DMS153 treated with DMSO at 0.1 percent for 48 hours (cell line): Measurements from ENCODE around the gene MS4A15.
"Not testable (repeated sequence)": the region's sequence is repeated elsewhere in the genome, so short reads cannot be mapped to it uniquely, and the experiment has no call there.

Experiments used
- DNase-seq: peaks from one replicate; lab custom pipeline; 2025; ENCODE audit not compliant: unreplicated experiment; lab: John Stamatoyannopoulos, UW

MS4A15 gene

GRCh38 chr11:60801194-60801593 lies 44.5 kb downstream of the MS4A15 start:
- no peak for DNase-seq

- no peak for DNase-seq
These were observed 46.7 kb downstream of the MS4A15 start for GRCh38 chr11:60803273-60803936.

DNA sequence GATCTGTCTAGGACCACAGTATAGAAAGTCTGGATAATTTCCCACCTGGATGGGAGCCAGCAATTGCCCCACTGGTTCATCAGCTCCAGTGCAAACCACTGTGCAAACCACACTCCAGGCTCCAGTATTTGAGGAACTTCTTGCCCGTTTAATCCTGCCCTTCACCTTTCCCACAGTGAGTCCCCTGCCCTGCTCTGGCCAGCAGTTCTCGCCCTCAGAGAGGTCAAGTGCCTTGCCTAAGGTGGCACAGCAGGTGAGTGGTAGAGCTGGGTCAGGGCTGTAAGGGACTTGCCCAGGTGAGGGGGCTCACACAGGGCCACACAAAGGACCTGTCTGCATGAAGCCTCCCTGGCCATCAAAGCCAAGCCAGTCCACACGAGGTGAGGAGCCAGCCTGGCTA lies 52.6 kb downstream of the MS4A15 start:
- DNase-seq = no peak

DNA sequence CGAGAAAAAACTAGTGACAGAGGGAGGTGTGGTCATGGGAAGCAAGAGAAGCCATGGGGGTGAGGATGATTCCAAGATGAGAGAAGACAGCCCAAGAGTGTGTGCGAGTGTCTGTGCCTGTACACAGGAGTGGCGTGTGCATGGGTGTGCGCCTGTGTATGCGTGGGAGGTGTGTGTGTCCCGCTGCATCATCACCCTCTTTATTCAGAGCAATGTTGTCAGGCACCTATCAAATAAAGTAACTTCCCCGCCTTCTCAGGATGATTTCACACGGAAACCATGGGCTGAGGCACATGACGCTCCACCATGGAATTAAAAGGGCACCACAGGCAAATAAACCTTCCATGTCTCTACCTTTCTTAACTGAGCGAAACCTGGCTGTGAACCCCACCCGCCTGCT lies 53.0 kb downstream of the MS4A15 start:
- DNase-seq = no peak

DNA sequence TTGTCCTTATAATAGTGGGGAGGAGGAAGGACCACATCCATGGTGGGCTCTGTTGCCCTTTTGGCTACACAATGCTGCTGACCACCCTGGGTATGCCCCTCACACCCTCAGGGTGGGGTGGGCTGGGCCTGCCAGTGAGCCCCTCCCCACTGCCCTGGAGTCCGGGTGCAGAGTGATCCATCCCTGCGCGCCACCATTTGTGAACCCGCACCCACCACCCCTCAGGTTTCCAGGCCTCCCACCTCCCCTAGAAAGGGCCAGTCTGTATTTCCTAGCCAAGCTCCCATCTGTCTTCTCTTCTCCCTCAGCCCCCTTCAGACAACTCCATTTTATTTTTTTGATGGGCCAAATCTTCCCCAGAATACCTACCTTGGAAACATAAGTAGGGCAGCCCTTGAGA lies 53.5 kb downstream of the MS4A15 start:
- no peak for DNase-seq

GRCh38 chr11:60810569-60810968 lies 53.9 kb downstream of the MS4A15 start:
- DNase-seq = peak; percentile 9

- no peak for DNase-seq
These were observed 56.7 kb downstream of the MS4A15 start for GRCh38 chr11:60813324-60813723.

- no peak for DNase-seq
These were observed 57.4 kb downstream of the MS4A15 start for GRCh38 chr11:60814112-60814511.

GRCh38 chr11:60816590-60817157 lies 60.0 kb downstream of the MS4A15 start:
- DNase-seq = no peak

- DNase-seq = no peak
These were observed 61.4 kb downstream of the MS4A15 start for GRCh38 chr11:60818057-60818456.

GRCh38 chr11:60821827-60822599 lies 65.3 kb downstream of the MS4A15 start:
- no peak for DNase-seq

DNA sequence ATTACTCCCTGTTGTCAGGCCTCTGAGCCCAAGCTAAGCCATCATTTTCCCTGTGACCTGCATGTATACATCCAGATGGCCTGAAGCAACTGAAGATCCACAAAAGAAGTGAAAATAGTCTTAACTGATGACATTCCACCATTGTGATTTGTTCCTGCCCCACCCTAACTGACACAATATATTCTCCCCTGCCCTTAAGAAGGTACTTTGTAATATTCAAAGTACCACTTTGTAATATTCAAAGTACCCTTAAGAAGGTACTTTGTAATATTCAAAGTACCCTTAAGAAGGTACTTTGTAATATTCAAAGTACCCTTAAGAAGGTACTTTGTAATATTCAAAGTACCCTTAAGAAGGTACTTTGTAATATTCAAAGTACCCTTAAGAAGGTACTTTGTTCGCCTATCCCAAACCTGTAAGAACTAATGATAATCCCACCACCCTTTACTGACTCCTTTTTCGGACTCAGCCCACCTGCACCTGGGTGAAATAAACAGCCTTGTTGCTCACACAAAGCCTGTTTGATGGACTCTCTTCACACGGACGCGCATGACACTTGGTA lies 67.2 kb downstream of the MS4A15 start:
- not testable (repeated sequence) for DNase-seq

DNA sequence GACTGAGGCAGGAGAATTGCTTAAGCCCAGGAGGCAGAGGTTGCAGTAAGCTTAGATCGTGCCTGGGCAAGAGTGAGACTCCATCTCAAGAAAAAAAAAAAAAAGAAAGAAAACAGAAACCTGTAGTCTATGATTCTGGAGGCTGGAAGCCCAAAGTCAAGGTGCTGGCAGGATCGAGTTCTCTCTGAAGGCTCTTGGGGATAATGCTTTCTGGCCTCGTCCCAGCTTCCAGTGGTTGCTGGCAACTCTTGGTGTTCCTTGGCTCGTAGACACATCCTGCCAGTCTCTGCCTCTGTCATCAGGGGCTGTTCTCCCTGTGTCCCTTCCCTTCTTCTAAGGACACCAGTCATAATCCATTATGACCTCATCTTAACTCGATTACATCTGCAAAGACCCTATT lies 68.5 kb downstream of the MS4A15 start:
- no peak for DNase-seq

DNA sequence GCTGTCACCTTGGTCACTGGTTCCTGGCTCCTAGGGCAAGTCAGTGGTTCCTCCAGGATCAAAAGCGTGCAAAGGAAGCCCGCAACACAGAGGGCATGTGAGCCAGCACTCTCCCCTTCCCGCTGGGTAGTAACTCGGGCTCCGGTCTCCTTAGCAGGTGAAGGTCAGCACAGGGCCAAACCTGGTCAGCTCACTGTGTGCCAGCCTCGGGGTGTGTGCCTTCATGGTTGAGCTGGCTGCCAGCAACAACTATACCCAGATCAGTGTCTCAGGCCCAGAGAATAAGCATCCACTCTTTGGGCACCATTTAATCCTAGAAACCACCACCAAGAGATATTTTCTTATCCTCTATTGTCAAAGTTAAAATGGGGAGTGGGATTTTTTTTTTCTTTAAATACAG lies 69.1 kb downstream of the MS4A15 start:
- no peak for DNase-seq
